Measurements from ENCODE around the gene TRPM6. TPM values are rescaled to one million over a fixed set of nuclear protein-coding genes. Genes with fewer than 3 reads are reported as not detected.

TRPM6 gene
- total RNA-seq, 1 experiment from 2014 or later, result 0.24 TPM

Other genes with a start within 250 kb of the TRPM6 start
- gene C9orf40, start 65.0 kb upstream of the TRPM6 start, total RNA-seq (2014; rRNA removed; shearing (Covaris generic)), result 13.2 and 13.9 TPM in 2 replicates
- gene CARNMT1, start 140.4 kb upstream of the TRPM6 start, total RNA-seq (2014; rRNA removed; shearing (Covaris generic)), result 25.8 and 33.9 TPM in 2 replicates
- gene NMRK1, start 200.2 kb upstream of the TRPM6 start, total RNA-seq (2014; rRNA removed; shearing (Covaris generic)), result 12.0 and 13.3 TPM in 2 replicates
- gene OSTF1, start 200.6 kb upstream of the TRPM6 start, total RNA-seq (2014; rRNA removed; shearing (Covaris generic)), result 17.3 and 18.5 TPM in 2 replicates